Measurements from ENCODE around the gene MTFMT. TPM values are rescaled to one million over a fixed set of nuclear protein-coding genes. Genes with fewer than 3 reads are reported as not detected.

MTFMT gene
- total and polyA plus RNA-seq, 2 experiments from 2014 or later, result 19.0 to 36.0 TPM

DNA sequence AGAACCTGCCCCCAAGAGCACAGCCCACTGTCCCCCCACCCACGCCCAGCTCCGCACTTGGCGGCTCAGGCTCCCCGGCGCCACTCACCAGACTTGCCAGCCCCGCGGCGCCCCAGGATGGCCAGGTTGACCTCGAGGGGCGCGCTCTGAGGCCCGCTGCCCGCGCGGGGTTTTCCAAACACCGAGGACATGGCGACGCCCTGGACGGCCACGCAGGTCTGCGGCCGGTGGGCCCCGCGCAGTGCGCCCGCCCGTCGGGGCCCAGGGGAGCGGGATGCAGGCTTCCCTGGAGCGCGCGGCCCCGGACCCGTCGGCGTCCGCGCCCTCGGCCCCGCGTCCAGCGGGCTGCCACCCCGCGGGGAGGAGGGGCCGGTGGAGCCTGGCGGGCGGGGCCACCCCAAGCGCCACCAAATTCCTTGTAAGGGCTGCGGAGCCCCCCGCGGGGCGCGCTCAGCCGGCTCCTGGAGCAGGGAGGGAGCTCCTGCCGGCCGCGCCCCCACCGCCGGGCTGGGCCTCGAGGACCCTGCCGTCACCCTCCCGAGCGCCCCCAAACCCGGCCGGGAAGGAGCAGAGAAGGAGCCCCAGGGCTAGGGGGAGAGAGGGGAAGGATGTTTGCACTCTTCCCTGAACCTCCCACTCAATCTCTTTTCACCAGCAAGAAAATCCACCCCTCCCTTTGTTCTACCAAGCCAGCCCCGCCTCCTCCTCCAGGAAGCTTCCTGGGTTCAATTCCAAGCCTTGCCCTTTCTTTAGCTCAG, 38.4 kb upstream of the MTFMT start, which contains the start of gene RASL12 (continued):
- TF ChIP-seq ZNF331 (CRISPR knock-in tag; IDR thresholded peaks at IDR 0.05; ENCODE audit: low read depth), result no peak

DNA sequence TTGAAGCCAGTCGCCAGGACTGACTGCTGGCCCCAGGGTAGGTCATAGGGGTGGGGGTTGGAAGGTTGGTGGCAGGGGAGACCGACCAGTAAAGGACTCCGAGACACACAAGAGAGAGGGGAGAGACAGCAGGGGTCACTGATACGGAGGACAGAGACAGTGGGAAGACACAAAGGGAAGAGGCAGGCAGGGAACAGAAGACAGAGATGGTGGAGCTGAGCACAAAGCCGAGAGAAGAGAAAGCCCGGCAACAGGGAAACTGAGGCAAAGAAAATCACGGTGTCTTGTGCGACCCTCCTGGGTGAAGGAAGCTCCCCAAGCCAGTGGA, 37.8 kb upstream of the MTFMT start:
- H3K9me2 ChIP-seq (ENCODE audit: insufficient read depth), result no peaks in the 10 kb centered on the region
- DNase-seq (ENCODE audit: low spot score), result no peak
- H3K27me3 ChIP-seq (ENCODE audit: insufficient read depth), result peaks cover 11% of the 10 kb centered on the region
- no peaks in the 10 kb centered on the region for H3K36me3 ChIP-seq (ENCODE audit: insufficient read depth)
- H3K79me2 ChIP-seq (replicated peaks; ENCODE audit: insufficient read depth), result no peaks in the 10 kb centered on the region
- ATAC-seq, result no peak
- Mint-ChIP-seq H3K9me3 (no peaks in the 10 kb centered on the region; the same call in 2 of the 3 replicates), H3K27me3 (ENCODE audit: insufficient read depth, low read depth, poor library complexity) (peaks cover 17% of the 10 kb centered on the region), H3K27ac (no peak overlapping the region), H3K4me3 (peak overlapping the region; percentile 78), H3K4me1 (peaks cover 23% of the 10 kb centered on the region), H3K36me3 (ENCODE audit: low read depth) (no peaks in the 10 kb centered on the region; the same call in 2 of the 3 replicates)
- peak overlapping the region; percentile 73 for H3K4me3 ChIP-seq
- peak overlapping the region; percentile 93 for H3K4me2 ChIP-seq
- H4K20me1 ChIP-seq (replicated peaks; ENCODE audit: insufficient read depth), result 0 out of 2 replicates have a peak, but pooled peaks cover 3% of the 10 kb centered on the region
- H3F3A ChIP-seq (replicated peaks; ENCODE audit: low read depth), result peaks cover 5% of the 10 kb centered on the region; the same call in 1 of the 2 replicates
- H3K27ac ChIP-seq (ENCODE audit: low read depth), result no peak overlapping the region
- H3K4me1 ChIP-seq (ENCODE audit: insufficient read depth), result peaks cover 25% of the 10 kb centered on the region
- peak overlapping the region; percentile 99 for H2AFZ ChIP-seq
- no peak for TF ChIP-seq STAT1 (IDR thresholded peaks at IDR 0.05; ENCODE audit: unreplicated experiment)
- no peak for TF ChIP-seq EZH2 (IDR thresholded peaks at IDR 0.05; ENCODE audit: low read depth, unreplicated experiment)
- no peak for TF ChIP-seq CREB1 (CRISPR knock-in tag; IDR thresholded peaks at IDR 0.05; ENCODE audit: low read depth)
- TF ChIP-seq, protein P1, sequence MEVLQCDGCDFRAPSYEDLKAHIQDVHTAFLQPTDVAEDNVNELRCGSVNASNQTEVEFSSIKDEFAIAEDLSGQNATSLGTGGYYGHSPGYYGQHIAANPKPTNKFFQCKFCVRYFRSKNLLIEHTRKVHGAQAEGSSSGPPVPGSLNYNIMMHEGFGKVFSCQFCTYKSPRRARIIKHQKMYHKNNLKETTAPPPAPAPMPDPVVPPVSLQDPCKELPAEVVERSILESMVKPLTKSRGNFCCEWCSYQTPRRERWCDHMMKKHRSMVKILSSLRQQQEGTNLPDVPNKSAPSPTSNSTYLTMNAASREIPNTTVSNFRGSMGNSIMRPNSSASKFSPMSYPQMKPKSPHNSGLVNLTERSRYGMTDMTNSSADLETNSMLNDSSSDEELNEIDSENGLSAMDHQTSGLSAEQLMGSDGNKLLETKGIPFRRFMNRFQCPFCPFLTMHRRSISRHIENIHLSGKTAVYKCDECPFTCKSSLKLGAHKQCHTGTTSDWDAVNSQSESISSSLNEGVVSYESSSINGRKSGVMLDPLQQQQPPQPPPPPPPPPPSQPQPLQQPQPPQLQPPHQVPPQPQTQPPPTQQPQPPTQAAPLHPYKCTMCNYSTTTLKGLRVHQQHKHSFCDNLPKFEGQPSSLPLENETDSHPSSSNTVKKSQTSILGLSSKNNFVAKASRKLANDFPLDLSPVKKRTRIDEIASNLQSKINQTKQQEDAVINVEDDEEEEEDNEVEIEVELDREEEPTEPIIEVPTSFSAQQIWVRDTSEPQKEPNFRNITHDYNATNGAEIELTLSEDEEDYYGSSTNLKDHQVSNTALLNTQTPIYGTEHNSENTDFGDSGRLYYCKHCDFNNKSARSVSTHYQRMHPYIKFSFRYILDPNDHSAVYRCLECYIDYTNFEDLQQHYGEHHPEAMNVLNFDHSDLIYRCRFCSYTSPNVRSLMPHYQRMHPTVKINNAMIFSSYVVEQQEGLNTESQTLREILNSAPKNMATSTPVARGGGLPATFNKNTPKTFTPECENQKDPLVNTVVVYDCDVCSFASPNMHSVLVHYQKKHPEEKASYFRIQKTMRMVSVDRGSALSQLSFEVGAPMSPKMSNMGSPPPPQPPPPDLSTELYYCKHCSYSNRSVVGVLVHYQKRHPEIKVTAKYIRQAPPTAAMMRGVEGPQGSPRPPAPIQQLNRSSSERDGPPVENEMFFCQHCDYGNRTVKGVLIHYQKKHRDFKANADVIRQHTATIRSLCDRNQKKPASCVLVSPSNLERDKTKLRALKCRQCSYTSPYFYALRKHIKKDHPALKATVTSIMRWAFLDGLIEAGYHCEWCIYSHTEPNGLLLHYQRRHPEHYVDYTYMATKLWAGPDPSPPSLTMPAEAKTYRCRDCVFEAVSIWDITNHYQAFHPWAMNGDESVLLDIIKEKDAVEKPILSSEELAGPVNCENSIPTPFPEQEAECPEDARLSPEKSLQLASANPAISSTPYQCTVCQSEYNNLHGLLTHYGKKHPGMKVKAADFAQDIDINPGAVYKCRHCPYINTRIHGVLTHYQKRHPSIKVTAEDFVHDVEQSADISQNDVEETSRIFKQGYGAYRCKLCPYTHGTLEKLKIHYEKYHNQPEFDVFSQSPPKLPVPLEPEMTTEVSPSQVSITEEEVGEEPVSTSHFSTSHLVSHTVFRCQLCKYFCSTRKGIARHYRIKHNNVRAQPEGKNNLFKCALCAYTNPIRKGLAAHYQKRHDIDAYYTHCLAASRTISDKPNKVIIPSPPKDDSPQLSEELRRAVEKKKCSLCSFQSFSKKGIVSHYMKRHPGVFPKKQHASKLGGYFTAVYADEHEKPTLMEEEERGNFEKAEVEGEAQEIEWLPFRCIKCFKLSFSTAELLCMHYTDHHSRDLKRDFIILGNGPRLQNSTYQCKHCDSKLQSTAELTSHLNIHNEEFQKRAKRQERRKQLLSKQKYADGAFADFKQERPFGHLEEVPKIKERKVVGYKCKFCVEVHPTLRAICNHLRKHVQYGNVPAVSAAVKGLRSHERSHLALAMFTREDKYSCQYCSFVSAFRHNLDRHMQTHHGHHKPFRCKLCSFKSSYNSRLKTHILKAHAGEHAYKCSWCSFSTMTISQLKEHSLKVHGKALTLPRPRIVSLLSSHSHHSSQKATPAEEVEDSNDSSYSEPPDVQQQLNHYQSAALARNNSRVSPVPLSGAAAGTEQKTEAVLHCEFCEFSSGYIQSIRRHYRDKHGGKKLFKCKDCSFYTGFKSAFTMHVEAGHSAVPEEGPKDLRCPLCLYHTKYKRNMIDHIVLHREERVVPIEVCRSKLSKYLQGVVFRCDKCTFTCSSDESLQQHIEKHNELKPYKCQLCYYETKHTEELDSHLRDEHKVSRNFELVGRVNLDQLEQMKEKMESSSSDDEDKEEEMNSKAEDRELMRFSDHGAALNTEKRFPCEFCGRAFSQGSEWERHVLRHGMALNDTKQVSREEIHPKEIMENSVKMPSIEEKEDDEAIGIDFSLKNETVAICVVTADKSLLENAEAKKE (CRISPR knock-in tag; IDR thresholded peaks at IDR 0.05), result no peak
- TF ChIP-seq NANOG (IDR thresholded peaks at IDR 0.05; ENCODE audit: borderline replicate concordance), result no peak
- TF ChIP-seq POLR2AphosphoS5 (IDR thresholded peaks at IDR 0.05; ENCODE audit: low read depth), result no peak
- no peak for TF ChIP-seq ZNF331 (CRISPR knock-in tag; IDR thresholded peaks at IDR 0.05; ENCODE audit: low read depth)
- TF ChIP-seq, protein P2, sequence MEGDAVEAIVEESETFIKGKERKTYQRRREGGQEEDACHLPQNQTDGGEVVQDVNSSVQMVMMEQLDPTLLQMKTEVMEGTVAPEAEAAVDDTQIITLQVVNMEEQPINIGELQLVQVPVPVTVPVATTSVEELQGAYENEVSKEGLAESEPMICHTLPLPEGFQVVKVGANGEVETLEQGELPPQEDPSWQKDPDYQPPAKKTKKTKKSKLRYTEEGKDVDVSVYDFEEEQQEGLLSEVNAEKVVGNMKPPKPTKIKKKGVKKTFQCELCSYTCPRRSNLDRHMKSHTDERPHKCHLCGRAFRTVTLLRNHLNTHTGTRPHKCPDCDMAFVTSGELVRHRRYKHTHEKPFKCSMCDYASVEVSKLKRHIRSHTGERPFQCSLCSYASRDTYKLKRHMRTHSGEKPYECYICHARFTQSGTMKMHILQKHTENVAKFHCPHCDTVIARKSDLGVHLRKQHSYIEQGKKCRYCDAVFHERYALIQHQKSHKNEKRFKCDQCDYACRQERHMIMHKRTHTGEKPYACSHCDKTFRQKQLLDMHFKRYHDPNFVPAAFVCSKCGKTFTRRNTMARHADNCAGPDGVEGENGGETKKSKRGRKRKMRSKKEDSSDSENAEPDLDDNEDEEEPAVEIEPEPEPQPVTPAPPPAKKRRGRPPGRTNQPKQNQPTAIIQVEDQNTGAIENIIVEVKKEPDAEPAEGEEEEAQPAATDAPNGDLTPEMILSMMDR (conservative IDR thresholded peaks at IDR 0.05; ENCODE audit: low read depth in 2 of 2), result no peak
- no peak for TF ChIP-seq ZNF114 (CRISPR knock-in tag; IDR thresholded peaks at IDR 0.05)
- TF ChIP-seq, protein P3, sequence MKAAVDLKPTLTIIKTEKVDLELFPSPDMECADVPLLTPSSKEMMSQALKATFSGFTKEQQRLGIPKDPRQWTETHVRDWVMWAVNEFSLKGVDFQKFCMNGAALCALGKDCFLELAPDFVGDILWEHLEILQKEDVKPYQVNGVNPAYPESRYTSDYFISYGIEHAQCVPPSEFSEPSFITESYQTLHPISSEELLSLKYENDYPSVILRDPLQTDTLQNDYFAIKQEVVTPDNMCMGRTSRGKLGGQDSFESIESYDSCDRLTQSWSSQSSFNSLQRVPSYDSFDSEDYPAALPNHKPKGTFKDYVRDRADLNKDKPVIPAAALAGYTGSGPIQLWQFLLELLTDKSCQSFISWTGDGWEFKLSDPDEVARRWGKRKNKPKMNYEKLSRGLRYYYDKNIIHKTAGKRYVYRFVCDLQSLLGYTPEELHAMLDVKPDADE (IDR thresholded peaks at IDR 0.05), result no peak
- no peak for TF ChIP-seq JUNB (IDR thresholded peaks at IDR 0.05; ENCODE audit: unreplicated experiment)
- TF ChIP-seq EZH2phosphoT487 (IDR thresholded peaks at IDR 0.05; ENCODE audit: unreplicated experiment), result no peak
